Measurements from ENCODE around the gene PCCA.
"Not testable (repeated sequence)": the region's sequence is repeated elsewhere in the genome, so short reads cannot be mapped to it uniquely, and the experiment has no call there.

Gene PCCA

DNA sequence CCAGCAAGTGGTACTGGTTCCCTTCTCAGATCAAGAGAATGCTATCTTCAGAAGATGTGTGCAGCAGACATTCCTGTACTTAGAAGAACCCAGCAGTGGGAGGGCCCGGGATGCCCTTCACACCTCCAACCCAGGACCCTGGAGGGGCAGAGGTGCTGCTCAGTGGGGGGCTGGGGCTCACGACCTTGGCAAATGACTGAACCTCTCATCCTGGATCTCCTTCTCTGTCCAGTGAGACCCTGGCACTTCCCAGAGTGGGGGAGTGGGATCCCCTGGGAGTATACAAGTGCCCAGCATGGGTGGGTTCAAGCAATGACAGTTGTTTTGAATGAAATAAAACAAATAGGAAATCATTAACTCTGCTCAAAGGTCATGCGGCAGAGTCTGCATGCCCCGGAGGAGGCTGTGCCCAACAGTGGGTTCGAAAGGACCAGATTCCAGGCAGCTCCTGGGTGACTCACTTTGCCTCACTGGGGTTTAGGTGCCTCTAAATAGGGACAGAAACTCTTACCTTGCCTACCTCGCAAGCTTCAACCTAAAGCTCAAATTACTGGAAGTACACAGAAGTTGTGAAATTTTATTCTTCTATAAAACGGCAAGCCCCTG is 472.8 kb downstream of the PCCA start:
- DNase-seq (ENCODE audit: extremely low read depth, low read depth), result no peak
- H3K4me3 ChIP-seq (replicated peaks; ENCODE audit: low read depth, low read length), result no peak overlapping the region
- TF ChIP-seq, protein P1, sequence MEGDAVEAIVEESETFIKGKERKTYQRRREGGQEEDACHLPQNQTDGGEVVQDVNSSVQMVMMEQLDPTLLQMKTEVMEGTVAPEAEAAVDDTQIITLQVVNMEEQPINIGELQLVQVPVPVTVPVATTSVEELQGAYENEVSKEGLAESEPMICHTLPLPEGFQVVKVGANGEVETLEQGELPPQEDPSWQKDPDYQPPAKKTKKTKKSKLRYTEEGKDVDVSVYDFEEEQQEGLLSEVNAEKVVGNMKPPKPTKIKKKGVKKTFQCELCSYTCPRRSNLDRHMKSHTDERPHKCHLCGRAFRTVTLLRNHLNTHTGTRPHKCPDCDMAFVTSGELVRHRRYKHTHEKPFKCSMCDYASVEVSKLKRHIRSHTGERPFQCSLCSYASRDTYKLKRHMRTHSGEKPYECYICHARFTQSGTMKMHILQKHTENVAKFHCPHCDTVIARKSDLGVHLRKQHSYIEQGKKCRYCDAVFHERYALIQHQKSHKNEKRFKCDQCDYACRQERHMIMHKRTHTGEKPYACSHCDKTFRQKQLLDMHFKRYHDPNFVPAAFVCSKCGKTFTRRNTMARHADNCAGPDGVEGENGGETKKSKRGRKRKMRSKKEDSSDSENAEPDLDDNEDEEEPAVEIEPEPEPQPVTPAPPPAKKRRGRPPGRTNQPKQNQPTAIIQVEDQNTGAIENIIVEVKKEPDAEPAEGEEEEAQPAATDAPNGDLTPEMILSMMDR (IDR thresholded peaks at IDR 0.05; ENCODE audit: low read depth, low read length, missing control alignments), result no peak

DNA sequence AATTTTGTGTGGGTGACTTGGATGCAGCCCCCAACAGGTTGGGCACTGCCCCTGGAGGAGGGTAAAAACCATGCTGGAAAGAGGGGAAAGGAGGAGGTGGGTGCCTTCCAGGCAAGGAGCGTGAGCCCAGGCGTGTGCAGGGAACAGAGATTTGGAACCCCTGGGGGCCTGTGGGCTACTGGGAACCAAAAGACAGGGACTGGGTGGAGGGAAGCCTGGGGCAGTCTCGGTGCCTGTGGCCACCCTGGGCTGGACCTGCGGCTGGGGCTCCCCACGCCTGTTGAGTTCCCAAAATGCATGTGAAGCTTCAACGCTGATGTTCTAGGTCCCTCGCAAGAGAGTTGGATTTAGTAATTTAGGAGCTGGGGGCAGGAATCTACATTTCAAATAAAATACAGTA is 474.9 kb downstream of the PCCA start:
- TF ChIP-seq, protein P1 (IDR thresholded peaks at IDR 0.05; ENCODE audit: low read depth, low read length, missing control alignments), result no peak
- H3K4me3 ChIP-seq (replicated peaks; ENCODE audit: low read depth, low read length), result no peak overlapping the region
- no peak for DNase-seq (ENCODE audit: extremely low read depth, low read depth)

DNA sequence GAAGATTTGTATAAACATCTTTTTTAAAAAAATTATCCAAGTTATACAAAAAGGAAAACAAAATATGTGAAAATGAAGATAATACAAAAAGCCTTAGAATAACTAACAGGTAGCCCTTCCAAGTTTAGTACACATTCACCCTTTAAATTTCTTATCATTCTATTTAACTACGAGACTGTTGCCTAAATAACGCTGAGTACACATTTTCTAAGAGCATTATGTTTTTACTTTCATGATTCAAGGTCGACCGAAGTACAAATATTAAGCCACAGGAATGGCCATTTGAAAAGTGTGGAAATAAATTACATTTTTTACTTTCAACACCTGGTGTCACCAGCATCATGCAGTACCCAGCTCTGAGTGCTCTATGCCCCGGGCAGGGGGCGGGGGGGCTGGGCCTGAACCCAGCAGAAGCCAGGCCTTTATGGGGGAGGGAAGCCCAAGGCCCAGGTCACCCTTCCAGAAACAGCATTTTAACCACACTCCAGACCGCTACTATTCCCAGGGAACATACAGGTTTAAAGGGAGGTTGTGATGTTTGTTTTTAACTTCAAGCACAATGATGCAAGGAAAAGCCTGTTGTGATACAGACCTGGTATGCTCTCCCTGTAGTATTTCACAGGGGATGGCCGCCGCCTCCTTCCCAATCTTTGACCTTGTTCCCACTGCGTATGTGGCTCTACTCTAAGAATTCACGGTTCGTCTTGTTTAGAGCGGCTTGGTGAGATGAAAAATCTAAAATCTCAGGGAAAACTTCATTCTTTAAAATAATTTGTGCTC is 475.7 kb downstream of the PCCA start:
- no peak overlapping the region for H3K4me3 ChIP-seq (replicated peaks; ENCODE audit: low read depth, low read length)
- TF ChIP-seq, protein P1 (IDR thresholded peaks at IDR 0.05; ENCODE audit: low read depth, low read length, missing control alignments), result no peak
- DNase-seq (ENCODE audit: extremely low read depth, low read depth), result no peak

DNA sequence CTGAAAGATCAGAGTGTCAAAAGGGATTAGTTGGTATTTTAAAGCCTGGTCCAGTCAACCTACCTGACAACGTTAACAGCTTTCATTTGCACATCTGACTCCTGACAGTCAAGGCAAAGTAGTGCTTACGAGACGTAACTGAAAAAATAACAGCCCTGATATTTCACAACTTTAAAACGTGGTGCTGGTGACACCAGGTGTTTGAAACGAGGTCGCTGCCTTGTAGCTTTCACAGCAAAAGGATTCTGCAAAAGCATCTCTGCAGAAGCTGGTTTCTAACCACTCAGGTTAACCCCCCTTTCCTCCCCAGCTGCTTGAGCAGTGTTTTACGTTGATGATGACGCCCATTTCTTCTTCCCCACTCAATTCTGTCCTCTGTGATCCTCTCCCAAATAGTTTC is 476.4 kb downstream of the PCCA start:
- TF ChIP-seq, protein P1 (IDR thresholded peaks at IDR 0.05; ENCODE audit: low read depth, low read length, missing control alignments), result no peak
- DNase-seq (ENCODE audit: extremely low read depth, low read depth), result no peak
- H3K4me3 ChIP-seq (replicated peaks; ENCODE audit: low read depth, low read length), result no peak overlapping the region

DNA sequence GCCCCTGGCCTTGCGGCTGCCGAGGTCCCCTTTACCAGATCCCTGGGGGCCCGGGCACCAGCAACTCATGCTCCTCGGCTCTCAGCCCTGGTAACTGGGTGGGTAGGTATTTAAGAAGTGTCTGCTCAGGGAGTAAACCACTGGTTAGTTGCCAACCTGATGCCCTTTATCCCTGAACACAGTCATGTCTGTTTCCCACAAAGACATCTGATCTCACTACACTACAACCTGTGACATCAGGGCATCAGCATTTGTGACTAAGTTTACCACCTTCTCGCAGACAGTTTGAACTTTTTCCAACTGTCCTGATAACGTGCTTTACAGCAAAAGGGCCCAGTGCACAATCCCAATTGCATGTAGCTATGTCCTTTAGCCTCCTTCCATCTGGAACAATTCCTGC is 477.6 kb downstream of the PCCA start:
- H3K4me3 ChIP-seq (replicated peaks; ENCODE audit: low read depth, low read length), result no peak overlapping the region
- DNase-seq (ENCODE audit: extremely low read depth, low read depth), result no peak
- TF ChIP-seq, protein P1 (IDR thresholded peaks at IDR 0.05; ENCODE audit: low read depth, low read length, missing control alignments), result no peak

DNA sequence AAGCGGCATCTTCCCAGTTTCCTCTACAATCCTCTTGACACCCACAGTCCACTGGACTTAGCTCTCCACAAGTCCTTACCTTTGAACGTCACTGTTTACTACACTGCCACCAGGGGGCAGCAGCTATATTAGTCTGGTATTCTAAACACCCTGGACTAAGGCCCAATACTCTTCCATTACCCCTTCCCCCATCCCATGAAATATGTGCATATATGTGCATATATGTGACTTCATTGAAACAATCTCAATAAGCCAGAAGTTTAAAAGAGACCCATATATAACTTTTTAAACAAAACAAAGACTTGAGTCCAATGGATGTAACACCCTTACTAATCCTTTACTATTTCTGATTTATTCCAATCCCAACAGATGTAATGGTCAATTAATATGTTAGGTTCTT is 484.2 kb downstream of the PCCA start:
- TF ChIP-seq, protein P1 (IDR thresholded peaks at IDR 0.05; ENCODE audit: low read depth, low read length, missing control alignments), result peak; percentile 76
- no peak overlapping the region for H3K4me3 ChIP-seq (replicated peaks; ENCODE audit: low read depth, low read length)
- DNase-seq (ENCODE audit: extremely low read depth, low read depth), result peak; percentile 41

DNA sequence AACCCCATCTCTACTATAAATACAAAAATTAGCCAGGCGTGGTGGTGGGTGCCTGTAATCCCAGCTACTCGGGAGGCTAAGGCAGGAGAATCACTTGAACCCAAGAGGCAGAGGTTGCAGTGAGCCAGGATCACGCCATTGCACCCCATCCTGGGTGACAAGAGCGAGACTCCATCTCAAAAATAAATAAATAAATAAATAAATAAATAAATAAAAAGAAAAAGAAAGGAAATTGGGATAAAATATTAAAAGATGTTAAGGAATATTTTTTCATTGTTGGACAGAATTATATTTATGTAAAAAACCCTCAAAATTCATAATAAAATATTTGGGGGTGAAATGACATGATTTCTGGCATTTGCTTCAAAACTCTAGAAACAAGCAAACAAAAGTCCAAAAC is 488.3 kb downstream of the PCCA start:
- H3K4me3 ChIP-seq (replicated peaks; ENCODE audit: low read depth, low read length); DNase-seq (ENCODE audit: extremely low read depth, low read depth): not testable (repeated sequence)
